ENCODE data around the gene UBL4A. TPM values are rescaled to one million over a fixed set of nuclear protein-coding genes. Genes with fewer than 3 reads are reported as not detected.

Gene UBL4A
- total RNA-seq, 2 donors from 2014 or later: 29.1 to 35.9 TPM

GRCh38 chrX:154434394-154435168 is 51.8 kb downstream of the UBL4A start:
- TF ChIP-seq CTCF (conservative IDR thresholded peaks at IDR 0.05): no peak
- no peaks in the 10 kb centered on the region for H3K4me1 Mint-ChIP-seq
- peaks cover 4% of the 10 kb centered on the region for H3K36me3 ChIP-seq (ENCODE audit: control insufficient read depth, insufficient read depth, low read length)
- no peak overlapping the region for H3K9ac ChIP-seq (ENCODE audit: extremely low read depth, low read length, poor library complexity, severe bottlenecking)
- H3K27me3 ChIP-seq (ENCODE audit: control insufficient read depth, insufficient read depth, low read length, poor library complexity, severe bottlenecking): no peaks in the 10 kb centered on the region
- no peak overlapping the region for H3K27ac Mint-ChIP-seq
- H3K27ac ChIP-seq (ENCODE audit: low read depth, low read length): no peak overlapping the region
- peaks cover 17% of the 10 kb centered on the region for H3K36me3 Mint-ChIP-seq (ENCODE audit: low read depth)
- no peak for DNase-seq
- no peak overlapping the region for H3K4me3 ChIP-seq (ENCODE audit: low read length)
- H3K4me1 ChIP-seq (ENCODE audit: control insufficient read depth, insufficient read depth, low read length): no peaks in the 10 kb centered on the region
- peaks cover 70% of the 10 kb centered on the region for H3K9me3 Mint-ChIP-seq
- H3K27me3 Mint-ChIP-seq (ENCODE audit: insufficient read depth): no peaks in the 10 kb centered on the region
- no peak overlapping the region for H3K4me3 Mint-ChIP-seq
- H3K9me3 ChIP-seq (ENCODE audit: control insufficient read depth, low read length): no peaks in the 10 kb centered on the region
- 97 to 100% methylated on average over 1 to 5 of the region's 7 CpGs for WGBS, 2 experiments (ENCODE audit: insufficient coverage in 1 of 2, insufficient read length in 1 of 2)

Small RNAs within 50 kb of the gene (microRNA-seq; reads per million reads assigned to microRNA genes)
- not detected for gene MIR6858 (ENCODE audit: borderline microRNAs expressed)

Other genes with a start within 250 kb of the UBL4A start
- not detected for gene OPN1MW3, start 229.0 kb downstream of the UBL4A start, total RNA-seq
- not detected for gene TEX28, start 191.5 kb downstream of the UBL4A start, total RNA-seq
- gene TKTL1, start 190.8 kb downstream of the UBL4A start, total RNA-seq: not detected
- gene FLNA, start 112.0 kb downstream of the UBL4A start, total RNA-seq: 1,000 to 10,000 TPM; 1,074 to 1,251 TPM
- gene EMD, start 107.3 kb downstream of the UBL4A start, total RNA-seq: 10 to 100 TPM; 60.3 to 76.4 TPM
- 1,000 to 10,000 TPM; 2,142 to 2,551 TPM for gene RPL10, start 88.2 kb downstream of the UBL4A start, total RNA-seq
- 10 to 100 TPM; 13.8 to 17.0 TPM for gene DNASE1L1, start 77.4 kb downstream of the UBL4A start, total RNA-seq
- 10 to 100 TPM; 32.9 to 62.9 TPM for gene TAFAZZIN, start 75.1 kb downstream of the UBL4A start, total RNA-seq
- gene ATP6AP1, start 57.9 kb downstream of the UBL4A start, total RNA-seq: 10 to 100 TPM; 61.6 to 66.8 TPM
- 100 to 1,000 TPM; 143 to 179 TPM for gene GDI1, start 49.5 kb downstream of the UBL4A start, total RNA-seq
- 100 to 1,000 TPM in 1 of 2 donors, 10 to 100 TPM in 1; 91.0 to 102 TPM for gene FAM50A, start 42.5 kb downstream of the UBL4A start, total RNA-seq
- 10 to 100 TPM; 52.6 to 68.8 TPM for gene PLXNA3, start 28.3 kb downstream of the UBL4A start, total RNA-seq
- 10 to 100 TPM; 29.5 to 34.1 TPM for gene LAGE3, start 7.3 kb downstream of the UBL4A start, total RNA-seq
- gene SLC10A3, start 4.0 kb upstream of the UBL4A start, total RNA-seq: 1 to 10 TPM; 5.4 to 9.1 TPM
- 10 to 100 TPM; 23.6 to 24.3 TPM for gene FAM3A, start 29.6 kb upstream of the UBL4A start, total RNA-seq
- gene G6PD, start 60.2 kb upstream of the UBL4A start, total RNA-seq: 10 to 100 TPM; 71.7 to 81.4 TPM
- gene IKBKG, start 61.0 kb upstream of the UBL4A start, total RNA-seq: 10 to 100 TPM; 19.8 to 20.3 TPM
- not detected for gene CTAG1A, start 98.5 kb upstream of the UBL4A start, total RNA-seq
- gene CTAG1B, start 132.7 kb upstream of the UBL4A start, total RNA-seq: not detected
- not detected for gene CTAG2, start 167.0 kb upstream of the UBL4A start, total RNA-seq